Liver (tissue), 9 donors: ENCODE data around the gene EFS. TPM values are rescaled to one million over a fixed set of nuclear protein-coding genes. Genes with fewer than 3 reads are reported as not detected.

Experiments used
- DNase-seq: peaks from one replicate; pipeline ENCODE4 v3.0.0-alpha.2; 2017; ENCODE audit warnings: low spot score
- H3K27ac ChIP-seq, 2 donors: one replicate each; pipeline ENCODE4 v1.7.0; 2013; ENCODE audit warnings: inconsistent platforms in 2 of 2, low read length in 2 of 2, control low read depth in 1 of 2, low read depth in 1 of 2, mild to moderate bottlenecking in 1 of 2
- H3K27me3 ChIP-seq, 4 donors: one replicate each; pipeline versions ENCODE4 v1.6.1 to v1.7.0; 2013; ENCODE audit warnings: low read length in 3 of 4, inconsistent platforms in 1 of 4, mild to moderate bottlenecking in 1 of 4, moderate library complexity in 1 of 4; ENCODE audit not compliant: control insufficient read depth in 4 of 4, insufficient read depth in 4 of 4
- H3K36me3 ChIP-seq, 4 donors: one replicate each; pipeline versions ENCODE4 v1.6.1 to v1.7.0; 2013; ENCODE audit warnings: low read length in 3 of 4, mild to moderate bottlenecking in 3 of 4, low read depth in 1 of 4, moderate library complexity in 1 of 4; ENCODE audit not compliant: control insufficient read depth in 4 of 4, insufficient read depth in 3 of 4
- H3K4me1 ChIP-seq, 4 donors: one replicate each; pipeline versions ENCODE4 v1.6.1 to v1.7.0; 2013; ENCODE audit warnings: low read length in 3 of 4, mild to moderate bottlenecking in 3 of 4, moderate library complexity in 1 of 4; ENCODE audit not compliant: control insufficient read depth in 4 of 4, insufficient read depth in 4 of 4
- H3K4me3 ChIP-seq, 3 donors: one replicate each; pipeline versions ENCODE4 v1.6.1 to v1.7.0; 2013; ENCODE audit warnings: low read length in 3 of 3, control low read depth in 1 of 3, low read depth in 1 of 3, mild to moderate bottlenecking in 1 of 3
- H3K9ac ChIP-seq, 2 donors: one replicate each; pipeline ENCODE4 v1.7.0; 2013; ENCODE audit warnings: low read length in 2 of 2, mild to moderate bottlenecking in 2 of 2, moderate library complexity in 2 of 2, control low read depth in 1 of 2, low read depth in 1 of 2
- H3K9me3 ChIP-seq, 4 donors: one replicate each; pipeline versions ENCODE4 v1.6.1 to v1.7.0; 2013; ENCODE audit warnings: low read length in 3 of 4; ENCODE audit not compliant: control insufficient read depth in 4 of 4
- FOXA2 ChIP-seq: IDR thresholded peaks from 2 replicates; pipeline ENCODE4 v1.6.1; 2016; ENCODE audit warnings: antibody characterized with exemption
- GABPA ChIP-seq, 2 donors: IDR thresholded peaks in 1 of 2; conservative IDR thresholded peaks in 1 of 2; 2 replicates each; pipeline ENCODE4 v1.6.1; 2016; ENCODE audit warnings: antibody characterized with exemption in 2 of 2, mild to moderate bottlenecking in 1 of 2, moderate library complexity in 1 of 2
- HNF4A ChIP-seq, 2 donors: conservative IDR thresholded peaks; 2 replicates each; pipeline ENCODE4 v1.6.1; 2016; ENCODE audit warnings: antibody characterized with exemption in 2 of 2, mild to moderate bottlenecking in 2 of 2
- HNF4G ChIP-seq: IDR thresholded peaks from 2 replicates; pipeline ENCODE4 v1.6.1; 2016; ENCODE audit warnings: antibody characterized with exemption
- JUND ChIP-seq, 2 donors: IDR thresholded peaks; 2 replicates each; pipeline ENCODE4 v1.6.1; 2016; ENCODE audit warnings: antibody characterized with exemption in 2 of 2
- NR2F2 ChIP-seq: IDR thresholded peaks from 2 replicates; pipeline ENCODE4 v1.6.1; 2016; ENCODE audit warnings: antibody characterized with exemption
- RAD21 ChIP-seq, 2 donors: IDR thresholded peaks; 2 replicates each; pipeline ENCODE4 v1.6.1; 2016; ENCODE audit warnings: antibody characterized with exemption in 2 of 2, mild to moderate bottlenecking in 2 of 2
- SP1 ChIP-seq: IDR thresholded peaks from 2 replicates; pipeline ENCODE4 v1.6.1; 2018; ENCODE audit warnings: antibody characterized with exemption, mild to moderate bottlenecking
- TAF1 ChIP-seq: conservative IDR thresholded peaks from 2 replicates; pipeline ENCODE4 v1.6.1; 2016; ENCODE audit warnings: antibody characterized with exemption, mild to moderate bottlenecking
- YY1 ChIP-seq: IDR thresholded peaks from 2 replicates; pipeline ENCODE4 v1.6.1; 2016; ENCODE audit warnings: antibody characterized with exemption, mild to moderate bottlenecking
- WGBS: extraction: QIAGEN DNeasy Blood & Tissue Kit; methylation state at CpG from one replicate; pipeline ENCODE4 v1.1.7; 2013; 5-methylcytosine and 5-hydroxymethylcytosine counted together
- polyA plus RNA-seq, 2 donors: library from polyadenylated mRNA; stranded (reverse) in 1 of 2; unstranded in 1 of 2; fragments of 200-250 nt in 1 of 2; fragments of >200 nt in 1 of 2; fragmentation: Nextera tagmentation in 1 of 2; extraction: Ambion mirVana in 1 of 2; gene quantifications; one replicate each; pipeline versions ENCODE4 v1.2.1 to v1.2.3, GENCODE V29; 2013 to 2015
- total RNA-seq, 2 donors: library from RNA; depleted of rRNA; stranded (reverse); fragments of >200 nt; gene quantifications; one replicate each; pipeline ENCODE4 v1.2.3, GENCODE V29; 2014
- TF ChIP-seq, protein P1 (sequence below): IDR thresholded peaks from 2 replicates; pipeline ENCODE4 v1.6.1; 2016; ENCODE audit warnings: antibody characterized with exemption
- TF ChIP-seq, protein P2 (sequence below): IDR thresholded peaks from 2 replicates; pipeline ENCODE4 v1.6.1; 2016; ENCODE audit warnings: antibody characterized with exemption, mild to moderate bottlenecking
- TF ChIP-seq, protein P3 (sequence below): IDR thresholded peaks from 2 replicates; pipeline ENCODE4 v1.6.1; 2016; ENCODE audit warnings: antibody characterized with exemption
- donor health status: healthy.
- donor health status: healthy.
- donor health status: healthy.
- donor health status: healthy.
- donor health status: healthy.

Gene EFS
- total and polyA plus RNA-seq, 4 donors: 0.10 to 0.69 (median 0.54) TPM

DNA sequence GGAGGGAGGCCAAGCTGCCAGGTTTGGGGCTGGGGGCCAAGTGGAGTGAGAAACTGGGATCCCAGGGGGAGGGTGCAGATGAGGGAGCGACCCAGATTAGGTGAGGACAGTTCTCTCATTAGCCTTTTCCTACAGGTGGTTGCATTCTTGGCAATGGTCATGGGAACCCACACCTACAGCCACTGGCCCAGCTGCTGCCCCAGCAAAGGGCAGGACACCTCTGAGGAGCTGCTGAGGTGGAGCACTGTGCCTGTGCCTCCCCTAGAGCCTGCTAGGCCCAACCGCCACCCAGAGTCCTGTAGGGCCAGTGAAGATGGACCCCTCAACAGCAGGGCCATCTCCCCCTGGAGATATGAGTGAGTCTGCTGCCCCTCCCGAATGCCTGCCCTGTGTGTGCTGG, 8.1 kb upstream of the EFS start:
- H3K4me3 ChIP-seq: no peak overlapping the region
- H3K27ac ChIP-seq: no peak overlapping the region
- TF ChIP-seq, protein P1, sequence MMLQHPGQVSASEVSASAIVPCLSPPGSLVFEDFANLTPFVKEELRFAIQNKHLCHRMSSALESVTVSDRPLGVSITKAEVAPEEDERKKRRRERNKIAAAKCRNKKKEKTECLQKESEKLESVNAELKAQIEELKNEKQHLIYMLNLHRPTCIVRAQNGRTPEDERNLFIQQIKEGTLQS: no peak
- TF ChIP-seq, protein P2, sequence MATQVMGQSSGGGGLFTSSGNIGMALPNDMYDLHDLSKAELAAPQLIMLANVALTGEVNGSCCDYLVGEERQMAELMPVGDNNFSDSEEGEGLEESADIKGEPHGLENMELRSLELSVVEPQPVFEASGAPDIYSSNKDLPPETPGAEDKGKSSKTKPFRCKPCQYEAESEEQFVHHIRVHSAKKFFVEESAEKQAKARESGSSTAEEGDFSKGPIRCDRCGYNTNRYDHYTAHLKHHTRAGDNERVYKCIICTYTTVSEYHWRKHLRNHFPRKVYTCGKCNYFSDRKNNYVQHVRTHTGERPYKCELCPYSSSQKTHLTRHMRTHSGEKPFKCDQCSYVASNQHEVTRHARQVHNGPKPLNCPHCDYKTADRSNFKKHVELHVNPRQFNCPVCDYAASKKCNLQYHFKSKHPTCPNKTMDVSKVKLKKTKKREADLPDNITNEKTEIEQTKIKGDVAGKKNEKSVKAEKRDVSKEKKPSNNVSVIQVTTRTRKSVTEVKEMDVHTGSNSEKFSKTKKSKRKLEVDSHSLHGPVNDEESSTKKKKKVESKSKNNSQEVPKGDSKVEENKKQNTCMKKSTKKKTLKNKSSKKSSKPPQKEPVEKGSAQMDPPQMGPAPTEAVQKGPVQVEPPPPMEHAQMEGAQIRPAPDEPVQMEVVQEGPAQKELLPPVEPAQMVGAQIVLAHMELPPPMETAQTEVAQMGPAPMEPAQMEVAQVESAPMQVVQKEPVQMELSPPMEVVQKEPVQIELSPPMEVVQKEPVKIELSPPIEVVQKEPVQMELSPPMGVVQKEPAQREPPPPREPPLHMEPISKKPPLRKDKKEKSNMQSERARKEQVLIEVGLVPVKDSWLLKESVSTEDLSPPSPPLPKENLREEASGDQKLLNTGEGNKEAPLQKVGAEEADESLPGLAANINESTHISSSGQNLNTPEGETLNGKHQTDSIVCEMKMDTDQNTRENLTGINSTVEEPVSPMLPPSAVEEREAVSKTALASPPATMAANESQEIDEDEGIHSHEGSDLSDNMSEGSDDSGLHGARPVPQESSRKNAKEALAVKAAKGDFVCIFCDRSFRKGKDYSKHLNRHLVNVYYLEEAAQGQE: no peak
- H3K9ac ChIP-seq: no peak overlapping the region
- H3K36me3 ChIP-seq: no peaks in the 10 kb centered on the region
- H3K9me3 ChIP-seq: no peaks in the 10 kb centered on the region
- 88% methylated on average over 3 of the region's 3 CpGs for WGBS
- DNase-seq: no peak
- H3K27me3 ChIP-seq: no peaks in the 10 kb centered on the region
- H3K4me1 ChIP-seq: no peaks in the 10 kb centered on the region

DNA sequence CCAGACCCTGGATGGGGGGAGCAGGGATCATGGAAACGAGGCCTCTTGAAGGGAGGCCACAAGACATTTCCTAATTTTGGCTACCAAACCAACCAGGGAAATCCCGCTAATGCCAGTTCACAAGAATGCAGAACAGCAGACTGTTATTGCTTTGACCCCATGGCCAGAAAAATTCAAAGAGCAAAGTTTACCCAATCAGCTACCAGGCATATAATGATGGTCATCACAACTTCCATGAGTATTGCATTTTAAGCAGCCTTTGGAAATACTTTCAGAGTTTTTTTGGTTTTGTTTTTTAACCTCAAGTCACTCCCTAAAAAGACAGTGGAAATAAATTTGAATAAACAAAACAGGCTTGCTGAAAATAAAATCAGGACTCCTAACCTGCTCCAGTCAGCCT, 7.5 kb upstream of the EFS start, which contains the start of gene IL25:
Gene IL25, plus strand, starts transcription at position 301 of the 400 bp plus-strand sequence.
- DNase-seq: no peak

DNA sequence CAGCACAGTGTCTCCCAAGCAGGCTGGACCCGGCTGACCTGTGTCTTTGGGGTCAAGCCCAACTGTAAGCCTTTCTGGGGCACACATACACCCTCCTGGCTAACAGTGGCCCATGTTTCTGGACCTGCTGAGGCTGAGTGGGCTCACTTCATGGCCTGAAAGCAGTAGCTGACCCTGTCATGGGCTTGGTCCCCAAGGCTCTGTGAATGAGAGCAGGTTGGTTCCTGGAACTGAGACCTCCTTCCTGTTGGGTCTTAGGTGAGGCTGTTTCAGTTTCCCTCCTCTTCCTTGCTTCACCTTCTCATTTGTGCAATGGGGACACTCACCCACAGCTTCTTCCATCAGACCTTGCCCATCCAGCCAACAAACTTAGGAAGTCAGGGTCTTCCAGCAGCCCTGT, 6.9 kb upstream of the EFS start:
- Histone ChIP-seq H3K27ac (no peak overlapping the region), H3K36me3 (no peaks in the 10 kb centered on the region), H3K27me3 (no peaks in the 10 kb centered on the region), H3K9me3 (no peaks in the 10 kb centered on the region), H3K9ac (no peak overlapping the region), H3K4me1 (no peaks in the 10 kb centered on the region), H3K4me3 (no peak overlapping the region)
- DNase-seq: no peak
- WGBS: 83% methylated on average over 1 of the region's 1 CpG
- TF ChIP-seq JUND (IDR thresholded peaks at IDR 0.05): no peak
- no peak for TF ChIP-seq FOXA2

More for the DNA sequence above, 7.5 kb upstream of the EFS start, which contains the start of gene IL25:
- H3K36me3 ChIP-seq: no peaks in the 10 kb centered on the region
- no peaks in the 10 kb centered on the region for H3K9me3 ChIP-seq
- 77% methylated on average over 2 of the region's 2 CpGs for WGBS
- H3K4me1 ChIP-seq: no peaks in the 10 kb centered on the region
- TF ChIP-seq TAF1 (no peak), SP1 (no peak), GABPA (IDR thresholded peaks at IDR 0.05 in 1 of 2, conservative IDR thresholded peaks at IDR 0.05 in 1 of 2) (no peak), YY1 (no peak), HNF4A (conservative IDR thresholded peaks at IDR 0.05) (no peak), HNF4G (no peak), NR2F2 (no peak), JUND (IDR thresholded peaks at IDR 0.05) (no peak), RAD21 (IDR thresholded peaks at IDR 0.05) (no peak)
- TF ChIP-seq, protein P2: no peak
- TF ChIP-seq, protein P3, sequence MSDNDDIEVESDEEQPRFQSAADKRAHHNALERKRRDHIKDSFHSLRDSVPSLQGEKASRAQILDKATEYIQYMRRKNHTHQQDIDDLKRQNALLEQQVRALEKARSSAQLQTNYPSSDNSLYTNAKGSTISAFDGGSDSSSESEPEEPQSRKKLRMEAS: no peak
- H3K4me3 ChIP-seq: no peak within 1 kb of the TSS
- H3K27me3 ChIP-seq: no peaks in the 10 kb centered on the region
- no peak within 1 kb of the TSS for H3K9ac ChIP-seq
- H3K27ac ChIP-seq: no peak within 1 kb of the TSS
